ENCODE measurements around the gene CYFIP1. TPM values are rescaled to one million over a fixed set of nuclear protein-coding genes. Genes with fewer than 3 reads are reported as not detected.
A peak's percentile ranks its signal among the peaks of the same experiment; 100 is the strongest.

Gene CYFIP1
- total and polyA plus RNA-seq, 9 of the 15 experiments (the other 6 are each of a cell fraction or from before 2014, with no cell fraction given) = 3.8 to 59.8 (median 28.3) TPM

DNA sequence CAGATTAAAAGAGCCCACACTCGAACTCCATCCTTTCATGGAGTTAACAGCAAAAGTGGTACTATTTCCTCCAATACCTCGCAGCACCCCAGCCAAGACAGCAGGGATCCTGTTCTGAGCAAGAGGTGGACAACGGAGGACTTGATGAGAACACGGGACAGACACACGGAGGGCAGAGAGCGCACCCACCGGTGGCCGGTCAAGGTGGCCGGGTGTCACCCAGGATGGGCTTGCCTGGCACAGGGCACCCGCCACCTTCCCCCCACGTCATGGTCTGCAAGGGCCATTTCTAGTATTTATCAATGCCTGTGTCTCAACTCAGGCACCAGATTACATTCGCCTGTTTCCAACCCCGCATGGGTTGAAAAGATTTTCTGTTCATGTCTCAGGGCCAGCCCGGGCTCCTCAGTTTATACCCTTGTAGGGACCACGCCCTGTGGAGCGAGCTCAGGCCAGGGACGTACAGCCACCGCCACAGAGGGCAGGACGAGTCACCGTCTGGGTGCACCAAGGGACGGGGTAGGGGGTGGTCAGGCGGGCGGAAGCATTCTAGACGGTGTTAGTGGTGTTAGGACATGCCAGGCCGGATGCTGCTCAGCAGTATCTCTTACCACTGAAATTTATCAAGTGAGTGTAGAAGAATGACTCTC is 64.2 kb downstream of the CYFIP1 start (continued):
- TF ChIP-seq U2AF1 (optimal IDR thresholded peaks at IDR 0.05; ENCODE audit: low read depth, low read length) = no peak
- TF ChIP-seq SRF (CRISPR knock-in tag; IDR thresholded peaks at IDR 0.05) = no peak
- TF ChIP-seq EP400 (IDR thresholded peaks at IDR 0.05) = no peak
- no peak for TF ChIP-seq TSC22D4 (tag; IDR thresholded peaks at IDR 0.05)
- TF ChIP-seq SIN3A (IDR thresholded peaks at IDR 0.05; ENCODE audit: borderline replicate concordance in 2 of 2, control insufficient read depth in 1 of 2, low read depth in 2 of 2, low read length in 2 of 2) = no peak
- no peak for TF ChIP-seq BACH1 (tag; IDR thresholded peaks at IDR 0.05)
- TF ChIP-seq STAT5B (CRISPR knock-in tag; IDR thresholded peaks at IDR 0.05) = no peak
- TF ChIP-seq PRMT5 (CRISPR knock-in tag; IDR thresholded peaks at IDR 0.05) = no peak

- no peaks in the 10 kb centered on the region for H3K79me2 ChIP-seq (ENCODE audit: control insufficient read depth, insufficient read depth, low read length)
- H3K27me3 ChIP-seq (ENCODE audit: control insufficient read depth in 2 of 2, insufficient read depth in 2 of 2, low read length in 2 of 2) = no peaks in the 10 kb centered on the region
- no peaks in the 10 kb centered on the region for H3K9me3 ChIP-seq (replicated peaks; ENCODE audit: control insufficient read depth, insufficient read depth, low read depth, low read length)
- H3K9me1 ChIP-seq (ENCODE audit: control insufficient read depth, insufficient read depth, low read length) = no peaks in the 10 kb centered on the region
- ChIA-PET CTCF (ENCODE audit: low intra/inter-chr PET ratio) (no interaction called here), POLR2A (no interaction called here)
- H3K27ac ChIP-seq (ENCODE audit: extremely low read depth, low read depth, low read length) = no peak overlapping the region
- H3K4me2 ChIP-seq (ENCODE audit: insufficient read depth, low read length) = no peak overlapping the region
- no peak overlapping the region for H3K4me3 ChIP-seq
- intact Hi-C loops (cut with micrococcal nuclease) = no loop called here
- BruUV-seq (replicated peaks) = no TSS peak
- in situ Hi-C loops (cut with MboI) = no loop called here
- H3K9ac ChIP-seq (ENCODE audit: insufficient read depth in 1 of 2, low read depth in 2 of 2, low read length in 2 of 2) = 0 out of 4 replicates have a peak overlapping the region, but pooled peaks of 1 of the 2 experiments have one; percentile 17
- H2AFZ ChIP-seq (ENCODE audit: low read depth, low read length) = no peak overlapping the region
- 85% methylated on average over 13 of the region's 13 CpGs for WGBS (ENCODE audit: insufficient coverage, low coverage, missing lambda C conversion rate)
- DNase-seq (ENCODE audit: extremely low read depth in 1 of 4, low spot score in 3 of 4) (no peak), FAIRE-seq (no peak), ATAC-seq (no peak)
- no peaks in the 10 kb centered on the region for H4K20me1 ChIP-seq (replicated peaks; ENCODE audit: control insufficient read depth, insufficient read depth, low read length)
- H3K36me3 ChIP-seq (ENCODE audit: control insufficient read depth, insufficient read depth, low read length) = peaks cover 38% of the 10 kb centered on the region; the same call in 2 of the 3 replicates
- H3K4me1 ChIP-seq (replicated peaks in 1 of 2; ENCODE audit: control insufficient read depth in 2 of 2, insufficient read depth in 2 of 2, low read length in 2 of 2) = peaks cover 0 to 7% of the 10 kb centered on the region in 2 experiments; a peak in 3 of 5 replicates
- TF ChIP-seq ZNF239 (CRISPR knock-in tag; IDR thresholded peaks at IDR 0.05) (no peak), RERE (CRISPR knock-in tag; IDR thresholded peaks at IDR 0.05; ENCODE audit: borderline replicate concordance) (no peak), GABPB2 (CRISPR knock-in tag; conservative IDR thresholded peaks at IDR 0.05) (no peak), MTA1 (IDR thresholded peaks at IDR 0.05; ENCODE audit: borderline replicate concordance) (no peak), XRCC4 (IDR thresholded peaks at IDR 0.05; ENCODE audit: extremely low read depth, insufficient read depth, insufficient read length) (no peak), ETV5 (CRISPR knock-in tag; IDR thresholded peaks at IDR 0.05; ENCODE audit: low read depth) (no peak), IFI16 (CRISPR knock-in tag; IDR thresholded peaks at IDR 0.05) (no peak), ZNF174 (CRISPR knock-in tag; IDR thresholded peaks at IDR 0.05) (no peak)
These were observed 66.4 kb downstream of the CYFIP1 start for GRCh38 chr15:22913646-22914380.

All from K562 (cell line).